HEK293 (cell line): ENCODE data around the gene DGKH.

ENCODE experiments used
- CTCF ChIP-seq: fragments of 450-650 bp; formaldehyde crosslinking; IDR thresholded peaks from 2 replicates; pipeline ENCODE4 v1.5.1; 2016; ENCODE audit warnings: missing biosample characterization, missing genetic modification characterization
- EGR2 ChIP-seq: fragments of 450-650 bp; formaldehyde crosslinking; IDR thresholded peaks from 2 replicates; pipeline ENCODE4 v1.5.1; 2016; ENCODE audit warnings: low read depth, missing biosample characterization, missing genetic modification characterization
- HOXA7 ChIP-seq: sonication (generic); formaldehyde crosslinking; IDR thresholded peaks from 2 replicates; pipeline ENCODE4 v1.8.1; 2022; ENCODE audit warnings: missing genetic modification reagents, borderline replicate concordance
- KLF16 ChIP-seq: fragments of 450-650 bp; formaldehyde crosslinking; IDR thresholded peaks from 2 replicates; pipeline ENCODE4 v1.5.1; 2017; ENCODE audit warnings: missing biosample characterization, missing genetic modification characterization
- PRDM1 ChIP-seq: fragments of 450-650 bp; formaldehyde crosslinking; IDR thresholded peaks from 2 replicates; pipeline ENCODE4; 2016; ENCODE audit warnings: missing biosample characterization, missing genetic modification characterization
- ZBTB1 ChIP-seq: fragments of 450-650 bp; formaldehyde crosslinking; IDR thresholded peaks from 2 replicates; pipeline ENCODE4 v1.5.1; 2016; ENCODE audit warnings: missing biosample characterization, missing genetic modification characterization
- ZNF114 ChIP-seq: fragments of 450-650 bp; formaldehyde crosslinking; IDR thresholded peaks from 2 replicates; pipeline ENCODE4 v1.5.0; 2017; ENCODE audit warnings: missing biosample characterization, missing genetic modification characterization
- ZNF146 ChIP-seq: fragments of 450-650 bp; formaldehyde crosslinking; IDR thresholded peaks from 2 replicates; pipeline ENCODE4 v1.5.1; 2016; ENCODE audit warnings: missing biosample characterization, missing genetic modification characterization
- ZNF174 ChIP-seq: fragments of 450-650 bp; formaldehyde crosslinking; IDR thresholded peaks from 2 replicates; pipeline ENCODE4 v1.5.0; 2017; ENCODE audit warnings: missing biosample characterization, mild to moderate bottlenecking, missing genetic modification characterization
- ZNF19 ChIP-seq: fragments of 450-650 bp; formaldehyde crosslinking; IDR thresholded peaks from 2 replicates; pipeline ENCODE4; 2016; ENCODE audit warnings: missing biosample characterization, missing genetic modification characterization, low read depth
- ZNF202 ChIP-seq: fragments of 450-650 bp; formaldehyde crosslinking; IDR thresholded peaks from 2 replicates; pipeline ENCODE4 v1.5.1; 2016; ENCODE audit warnings: missing biosample characterization, missing genetic modification characterization, borderline replicate concordance
- ZNF211 ChIP-seq: fragments of 450-650 bp; formaldehyde crosslinking; IDR thresholded peaks from 2 replicates; pipeline ENCODE4 v1.5.1; 2016; ENCODE audit warnings: low read depth, missing biosample characterization, missing genetic modification characterization
- ZNF223 ChIP-seq: fragments of 450-650 bp; formaldehyde crosslinking; IDR thresholded peaks from 2 replicates; pipeline ENCODE4 v1.5.1; 2016; ENCODE audit warnings: missing biosample characterization, missing genetic modification characterization
- ZNF24 ChIP-seq: fragments of 450-650 bp; formaldehyde crosslinking; IDR thresholded peaks from 2 replicates; pipeline ENCODE4 v1.5.1; 2016; ENCODE audit warnings: missing biosample characterization, missing genetic modification characterization
- ZNF266 ChIP-seq: fragments of 450-650 bp; formaldehyde crosslinking; IDR thresholded peaks from 2 replicates; pipeline ENCODE4 v1.5.1; 2016; ENCODE audit warnings: missing biosample characterization, missing genetic modification characterization, low read depth
- ZNF37A ChIP-seq: fragments of 450-650 bp; IDR thresholded peaks from 2 replicates; pipeline ENCODE4 v1.5.1; 2018; ENCODE audit warnings: missing biosample characterization, missing genetic modification characterization
- ZNF513 ChIP-seq: fragments of 450-650 bp; IDR thresholded peaks from 2 replicates; pipeline ENCODE4 v1.5.1; 2018; ENCODE audit warnings: missing biosample characterization, missing genetic modification characterization
- ZNF549 ChIP-seq: fragments of 450-650 bp; IDR thresholded peaks from 2 replicates; pipeline ENCODE4 v1.5.1; 2018; ENCODE audit warnings: missing biosample characterization, missing genetic modification characterization, mild to moderate bottlenecking, inconsistent platforms, moderate library complexity
- ZNF555 ChIP-seq: fragments of 450-650 bp; formaldehyde crosslinking; conservative IDR thresholded peaks from 2 replicates; pipeline ENCODE4 v1.5.1; 2017; ENCODE audit warnings: missing biosample characterization, mild to moderate bottlenecking, missing genetic modification characterization, inconsistent platforms
- ZNF621 ChIP-seq: fragments of 450-650 bp; formaldehyde crosslinking; IDR thresholded peaks from 2 replicates; pipeline ENCODE4 v1.5.1; 2017; ENCODE audit warnings: missing biosample characterization, missing genetic modification characterization
- ZNF76 ChIP-seq: fragments of 450-650 bp; formaldehyde crosslinking; IDR thresholded peaks from 2 replicates; pipeline ENCODE4; 2016; ENCODE audit warnings: low read depth, missing biosample characterization, missing genetic modification characterization, borderline replicate concordance
- ZNF785 ChIP-seq: fragments of 450-650 bp; formaldehyde crosslinking; IDR thresholded peaks from 2 replicates; pipeline ENCODE4 v1.5.1; 2016; ENCODE audit warnings: missing biosample characterization, missing genetic modification characterization
- ZSCAN4 ChIP-seq: fragments of 450-650 bp; formaldehyde crosslinking; IDR thresholded peaks from 2 replicates; pipeline ENCODE4 v1.5.1; 2017; ENCODE audit warnings: missing biosample characterization, missing genetic modification characterization
- ZXDB ChIP-seq: fragments of 450-650 bp; formaldehyde crosslinking; IDR thresholded peaks from 2 replicates; pipeline ENCODE4 v1.5.1; 2016; ENCODE audit warnings: missing biosample characterization, missing genetic modification characterization
- TF ChIP-seq, protein P1 (sequence below): fragments of 450-650 bp; formaldehyde crosslinking; IDR thresholded peaks from 2 replicates; pipeline ENCODE4 v1.5.1; 2016; ENCODE audit warnings: missing biosample characterization, missing genetic modification characterization
- TF ChIP-seq, protein P2 (sequence below): fragments of 450-650 bp; formaldehyde crosslinking; IDR thresholded peaks from 2 replicates; pipeline ENCODE4 v1.5.1; 2016; ENCODE audit warnings: missing biosample characterization, missing genetic modification characterization
- TF ChIP-seq, protein P3 (sequence below): fragments of 450-650 bp; formaldehyde crosslinking; conservative IDR thresholded peaks from 2 replicates; pipeline ENCODE4 v1.5.1; 2016; ENCODE audit warnings: low read depth, missing biosample characterization, missing genetic modification characterization
- TF ChIP-seq, protein P4 (sequence below): fragments of 450-650 bp; formaldehyde crosslinking; IDR thresholded peaks from 2 replicates; pipeline ENCODE4 v1.5.1; 2016; ENCODE audit warnings: missing biosample characterization, missing genetic modification characterization

Gene DGKH

GRCh38 chr13:42048684-42049453 lies 421 bp downstream of the DGKH start (continued):
- TF ChIP-seq, protein P1, sequence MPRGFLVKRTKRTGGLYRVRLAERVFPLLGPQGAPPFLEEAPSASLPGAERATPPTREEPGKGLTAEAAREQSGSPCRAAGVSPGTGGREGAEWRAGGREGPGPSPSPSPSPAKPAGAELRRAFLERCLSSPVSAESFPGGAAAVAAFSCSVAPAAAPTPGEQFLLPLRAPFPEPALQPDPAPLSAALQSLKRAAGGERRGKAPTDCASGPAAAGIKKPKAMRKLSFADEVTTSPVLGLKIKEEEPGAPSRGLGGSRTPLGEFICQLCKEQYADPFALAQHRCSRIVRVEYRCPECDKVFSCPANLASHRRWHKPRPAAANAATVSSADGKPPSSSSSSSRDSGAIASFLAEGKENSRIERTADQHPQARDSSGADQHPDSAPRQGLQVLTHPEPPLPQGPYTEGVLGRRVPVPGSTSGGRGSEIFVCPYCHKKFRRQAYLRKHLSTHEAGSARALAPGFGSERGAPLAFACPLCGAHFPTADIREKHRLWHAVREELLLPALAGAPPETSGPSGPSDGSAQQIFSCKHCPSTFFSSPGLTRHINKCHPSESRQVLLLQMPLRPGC (tag by site-specific recombination): no peak
- TF ChIP-seq ZNF76 (no peak), ZNF146 (tag by site-specific recombination) (no peak), ZNF202 (tag by site-specific recombination) (no peak), ZNF785 (no peak), ZNF24 (tag by site-specific recombination) (no peak), ZNF555 (tag by site-specific recombination) (no peak), PRDM1 (tag by site-specific recombination) (no peak; the same call in 1 of the 2 replicates), ZNF19 (no peak), ZNF114 (no peak), EGR2 (tag by site-specific recombination) (peak; percentile 73; the same call in 1 of the 2 replicates), HOXA7 (CRISPR knock-in tag) (no peak), ZNF174 (tag by site-specific recombination) (no peak), ZSCAN4 (tag by site-specific recombination) (no peak), ZXDB (no peak), ZNF513 (tag by site-specific recombination) (no peak), ZNF266 (no peak), KLF16 (tag by site-specific recombination) (no peak), ZNF549 (no peak), ZNF211 (tag by site-specific recombination) (no peak), ZNF223 (tag by site-specific recombination) (no peak), CTCF (tag by site-specific recombination) (no peak), ZNF37A (tag by site-specific recombination) (no peak), ZBTB1 (tag by site-specific recombination) (no peak), ZNF621 (tag by site-specific recombination) (no peak)
- TF ChIP-seq, protein P2, sequence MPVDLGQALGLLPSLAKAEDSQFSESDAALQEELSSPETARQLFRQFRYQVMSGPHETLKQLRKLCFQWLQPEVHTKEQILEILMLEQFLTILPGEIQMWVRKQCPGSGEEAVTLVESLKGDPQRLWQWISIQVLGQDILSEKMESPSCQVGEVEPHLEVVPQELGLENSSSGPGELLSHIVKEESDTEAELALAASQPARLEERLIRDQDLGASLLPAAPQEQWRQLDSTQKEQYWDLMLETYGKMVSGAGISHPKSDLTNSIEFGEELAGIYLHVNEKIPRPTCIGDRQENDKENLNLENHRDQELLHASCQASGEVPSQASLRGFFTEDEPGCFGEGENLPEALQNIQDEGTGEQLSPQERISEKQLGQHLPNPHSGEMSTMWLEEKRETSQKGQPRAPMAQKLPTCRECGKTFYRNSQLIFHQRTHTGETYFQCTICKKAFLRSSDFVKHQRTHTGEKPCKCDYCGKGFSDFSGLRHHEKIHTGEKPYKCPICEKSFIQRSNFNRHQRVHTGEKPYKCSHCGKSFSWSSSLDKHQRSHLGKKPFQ (tag by site-specific recombination): no peak
- TF ChIP-seq, protein P3, sequence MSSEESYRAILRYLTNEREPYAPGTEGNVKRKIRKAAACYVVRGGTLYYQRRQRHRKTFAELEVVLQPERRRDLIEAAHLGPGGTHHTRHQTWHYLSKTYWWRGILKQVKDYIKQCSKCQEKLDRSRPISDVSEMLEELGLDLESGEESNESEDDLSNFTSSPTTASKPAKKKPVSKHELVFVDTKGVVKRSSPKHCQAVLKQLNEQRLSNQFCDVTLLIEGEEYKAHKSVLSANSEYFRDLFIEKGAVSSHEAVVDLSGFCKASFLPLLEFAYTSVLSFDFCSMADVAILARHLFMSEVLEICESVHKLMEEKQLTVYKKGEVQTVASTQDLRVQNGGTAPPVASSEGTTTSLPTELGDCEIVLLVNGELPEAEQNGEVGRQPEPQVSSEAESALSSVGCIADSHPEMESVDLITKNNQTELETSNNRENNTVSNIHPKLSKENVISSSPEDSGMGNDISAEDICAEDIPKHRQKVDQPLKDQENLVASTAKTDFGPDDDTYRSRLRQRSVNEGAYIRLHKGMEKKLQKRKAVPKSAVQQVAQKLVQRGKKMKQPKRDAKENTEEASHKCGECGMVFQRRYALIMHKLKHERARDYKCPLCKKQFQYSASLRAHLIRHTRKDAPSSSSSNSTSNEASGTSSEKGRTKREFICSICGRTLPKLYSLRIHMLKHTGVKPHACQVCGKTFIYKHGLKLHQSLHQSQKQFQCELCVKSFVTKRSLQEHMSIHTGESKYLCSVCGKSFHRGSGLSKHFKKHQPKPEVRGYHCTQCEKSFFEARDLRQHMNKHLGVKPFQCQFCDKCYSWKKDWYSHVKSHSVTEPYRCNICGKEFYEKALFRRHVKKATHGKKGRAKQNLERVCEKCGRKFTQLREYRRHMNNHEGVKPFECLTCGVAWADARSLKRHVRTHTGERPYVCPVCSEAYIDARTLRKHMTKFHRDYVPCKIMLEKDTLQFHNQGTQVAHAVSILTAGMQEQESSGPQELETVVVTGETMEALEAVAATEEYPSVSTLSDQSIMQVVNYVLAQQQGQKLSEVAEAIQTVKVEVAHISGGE (tag by site-specific recombination): no peak
- TF ChIP-seq, protein P4, sequence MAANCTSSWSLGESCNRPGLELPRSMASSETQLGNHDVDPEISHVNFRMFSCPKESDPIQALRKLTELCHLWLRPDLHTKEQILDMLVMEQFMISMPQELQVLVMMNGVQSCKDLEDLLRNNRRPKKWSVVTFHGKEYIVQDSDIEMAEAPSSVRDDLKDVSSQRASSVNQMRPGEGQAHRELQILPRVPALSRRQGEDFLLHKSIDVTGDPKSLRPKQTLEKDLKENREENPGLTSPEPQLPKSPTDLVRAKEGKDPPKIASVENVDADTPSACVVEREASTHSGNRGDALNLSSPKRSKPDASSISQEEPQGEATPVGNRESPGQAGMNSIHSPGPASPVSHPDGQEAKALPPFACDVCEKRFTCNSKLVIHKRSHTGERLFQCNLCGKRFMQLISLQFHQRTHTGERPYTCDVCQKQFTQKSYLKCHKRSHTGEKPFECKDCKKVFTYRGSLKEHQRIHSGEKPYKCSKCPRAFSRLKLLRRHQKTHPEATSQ (tag by site-specific recombination): no peak
